Karpas-422 (cell line): Measurements from ENCODE around the gene NMNAT3. TPM values are rescaled to one million over a fixed set of nuclear protein-coding genes. Genes with fewer than 3 reads are reported as not detected.

Source experiments
- DNase-seq: peaks from one replicate; pipeline ENCODE4 v3.0.0-alpha.2; 2015
- H2AFZ ChIP-seq: fragments of 200-600 bp; sonication (generic); 2 replicates; pipeline ENCODE4 v1.6.1; 2014; ENCODE audit warnings: antibody characterized with exemption, low read length, mixed read lengths
- H3K27ac ChIP-seq: fragments of 200-600 bp; sonication (generic); 2 replicates; pipeline ENCODE4 v1.5.1; 2014; ENCODE audit warnings: mild to moderate bottlenecking, low read length, moderate library complexity
- H3K27me3 ChIP-seq: fragments of 200-600 bp; sonication (generic); 2 replicates; pipeline ENCODE4 v1.6.1; 2014; ENCODE audit warnings: low read length, mixed read lengths
- H3K36me3 ChIP-seq: fragments of 200-600 bp; sonication (generic); 2 replicates; pipeline ENCODE4 v1.6.1; 2014; ENCODE audit warnings: low read length, mixed read lengths; ENCODE audit not compliant: insufficient read depth
- H3K4me1 ChIP-seq: fragments of 200-600 bp; sonication (generic); 2 replicates; pipeline ENCODE4 v1.6.1; 2014; ENCODE audit warnings: mild to moderate bottlenecking, low read length, mixed read lengths
- H3K4me2 ChIP-seq: fragments of 200-600 bp; sonication (generic); 2 replicates; pipeline ENCODE4 v1.6.1; 2014; ENCODE audit warnings: low read length, low read depth, mild to moderate bottlenecking; ENCODE audit not compliant: poor library complexity, severe bottlenecking
- H3K4me3 ChIP-seq: fragments of 200-600 bp; sonication (generic); 2 replicates; pipeline ENCODE4 v1.5.1; 2014; ENCODE audit warnings: mild to moderate bottlenecking, antibody characterized with exemption, low read length, mixed read lengths
- H3K79me2 ChIP-seq: fragments of 200-600 bp; sonication (generic); 2 replicates; pipeline ENCODE4 v1.6.1; 2014; ENCODE audit warnings: mild to moderate bottlenecking, low read length, mixed read lengths
- H3K9ac ChIP-seq: fragments of 200-600 bp; sonication (generic); 2 replicates; pipeline ENCODE4 v1.6.0; 2014; ENCODE audit warnings: low read length
- H3K9me2 ChIP-seq: fragments of 200-600 bp; sonication (generic), shearing (Covaris generic); replicated peaks from 2 replicates; pipeline ENCODE4 v1.6.0; 2014; ENCODE audit warnings: mild to moderate bottlenecking, low read length, moderate library complexity; ENCODE audit not compliant: insufficient read depth
- H3K9me3 ChIP-seq: fragments of 300-700, 200-600 bp; sonication (generic); 2 replicates; pipeline ENCODE4 v1.6.1; 2014; ENCODE audit warnings: low read length, mixed read lengths
- H4K20me1 ChIP-seq: fragments of 200-600 bp; sonication (generic); 2 replicates; pipeline ENCODE4 v1.6.1; 2014; ENCODE audit warnings: mild to moderate bottlenecking, antibody characterized with exemption, low read length, low read depth; ENCODE audit not compliant: insufficient read depth
- total RNA-seq: library from RNA; depleted of rRNA; stranded (reverse); fragments of >200 nt; shearing (Covaris generic); gene quantifications from 2 replicates; pipeline ENCODE4 v1.2.3, GENCODE V29; 2014; ENCODE audit warnings: low replicate concordance

Gene NMNAT3
- total RNA-seq, 1 experiment from 2014 or later, result not detected

- H3K9ac ChIP-seq, result no peak overlapping the region
- DNase-seq, result no peak
- H3K36me3 ChIP-seq, result no peaks in the 10 kb centered on the region
- H3K4me2 ChIP-seq, result no peak overlapping the region
- H3K9me2 ChIP-seq, result no peaks in the 10 kb centered on the region
- H3K79me2 ChIP-seq, result no peaks in the 10 kb centered on the region
- no peak overlapping the region for H3K4me3 ChIP-seq
- H4K20me1 ChIP-seq, result no peaks in the 10 kb centered on the region
- H2AFZ ChIP-seq, result no peak overlapping the region
- H3K9me3 ChIP-seq, result no peaks in the 10 kb centered on the region
- no peak overlapping the region for H3K27ac ChIP-seq
- H3K4me1 ChIP-seq, result no peaks in the 10 kb centered on the region
- H3K27me3 ChIP-seq, result no peaks in the 10 kb centered on the region
Measured at GRCh38 chr3:139671863-139672646, 5.7 kb downstream of the NMNAT3 start.

- H3K4me2 ChIP-seq, result no peak overlapping the region
- H3K27ac ChIP-seq, result no peak overlapping the region
- H3K9me2 ChIP-seq, result no peaks in the 10 kb centered on the region
- H4K20me1 ChIP-seq, result no peaks in the 10 kb centered on the region
- H3K4me3 ChIP-seq, result no peak overlapping the region
- no peaks in the 10 kb centered on the region for H3K27me3 ChIP-seq
- no peaks in the 10 kb centered on the region for H3K4me1 ChIP-seq
- H3K9me3 ChIP-seq, result no peaks in the 10 kb centered on the region
- H3K79me2 ChIP-seq, result no peaks in the 10 kb centered on the region
- no peaks in the 10 kb centered on the region for H3K36me3 ChIP-seq
- no peak overlapping the region for H3K9ac ChIP-seq
- no peak for DNase-seq
- H2AFZ ChIP-seq, result no peak overlapping the region
Measured at GRCh38 chr3:139671107-139671506, 6.7 kb downstream of the NMNAT3 start.

DNA sequence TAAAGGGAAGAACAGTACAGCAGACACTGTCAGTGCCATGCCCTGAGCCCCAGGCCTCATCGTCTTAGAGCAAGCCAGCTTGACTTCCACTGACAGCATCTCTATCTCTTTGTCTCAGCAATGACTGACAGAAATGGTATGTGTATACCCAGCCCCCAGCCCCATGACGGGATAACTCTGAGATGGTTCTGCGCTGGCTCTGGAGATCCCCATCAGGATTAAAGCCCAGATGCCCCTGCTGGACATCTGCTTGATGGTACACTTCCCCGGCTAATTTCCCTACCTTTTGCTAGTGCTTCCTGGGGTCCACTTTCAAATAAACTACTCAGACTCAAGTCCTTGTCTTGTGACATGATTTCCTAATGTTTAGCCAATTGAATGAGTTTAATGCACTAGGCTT is 7.6 kb downstream of the NMNAT3 start:
- no peaks in the 10 kb centered on the region for H3K9me3 ChIP-seq
- H3K9me2 ChIP-seq, result no peaks in the 10 kb centered on the region
- no peaks in the 10 kb centered on the region for H3K79me2 ChIP-seq
- no peaks in the 10 kb centered on the region for H3K4me1 ChIP-seq
- H3K4me3 ChIP-seq, result no peak overlapping the region
- DNase-seq, result no peak
- no peak overlapping the region for H3K9ac ChIP-seq
- no peaks in the 10 kb centered on the region for H3K27me3 ChIP-seq
- H2AFZ ChIP-seq, result no peak overlapping the region
- no peak overlapping the region for H3K27ac ChIP-seq
- H4K20me1 ChIP-seq, result no peaks in the 10 kb centered on the region
- no peaks in the 10 kb centered on the region for H3K36me3 ChIP-seq
- no peak overlapping the region for H3K4me2 ChIP-seq

DNA sequence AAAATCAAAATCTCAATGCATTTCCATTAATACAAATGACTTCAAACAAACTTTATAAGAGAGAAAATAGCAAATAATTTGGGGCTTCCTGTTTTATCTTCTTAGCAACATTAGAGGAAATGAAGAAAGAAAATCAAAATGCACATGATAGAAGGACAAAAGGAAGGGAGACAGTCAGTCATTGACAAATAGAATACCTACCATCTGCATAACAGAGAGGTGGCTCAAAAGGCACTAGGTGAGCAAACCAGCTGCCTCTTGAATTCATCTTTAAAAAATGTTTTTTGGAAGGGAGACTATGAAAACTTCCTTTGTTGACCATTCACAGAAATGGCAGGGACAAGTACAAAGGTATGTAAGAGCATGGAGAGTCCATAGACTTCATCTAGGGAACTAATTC is 9.4 kb downstream of the NMNAT3 start:
- H4K20me1 ChIP-seq, result no peaks in the 10 kb centered on the region
- H3K27me3 ChIP-seq, result no peaks in the 10 kb centered on the region
- no peak overlapping the region for H3K4me2 ChIP-seq
- no peak overlapping the region for H2AFZ ChIP-seq
- DNase-seq, result no peak
- no peaks in the 10 kb centered on the region for H3K79me2 ChIP-seq
- H3K27ac ChIP-seq, result no peak overlapping the region
- no peaks in the 10 kb centered on the region for H3K9me2 ChIP-seq
- H3K4me3 ChIP-seq, result no peak overlapping the region
- no peak overlapping the region for H3K9ac ChIP-seq
- no peaks in the 10 kb centered on the region for H3K4me1 ChIP-seq
- no peaks in the 10 kb centered on the region for H3K9me3 ChIP-seq
- H3K36me3 ChIP-seq, result no peaks in the 10 kb centered on the region

DNA sequence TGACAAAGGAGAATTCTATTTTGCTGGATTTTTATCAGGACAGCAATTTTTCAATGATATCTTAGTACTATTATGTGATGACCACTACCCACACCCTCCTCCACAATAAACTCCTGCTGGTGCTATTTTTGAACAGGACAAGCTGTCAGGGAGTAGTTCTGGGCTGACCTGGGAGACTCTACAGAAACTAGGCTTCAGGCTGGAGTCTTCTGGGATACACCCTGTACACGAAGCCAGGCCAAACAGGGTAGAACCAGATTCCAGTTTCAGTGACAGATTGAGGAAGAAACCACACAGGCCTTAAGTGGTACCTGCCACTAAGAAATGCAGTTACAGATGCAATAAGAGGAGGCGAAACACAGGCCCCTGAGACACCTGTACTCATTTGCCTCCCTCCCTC is 12.8 kb downstream of the NMNAT3 start:
- no peaks in the 10 kb centered on the region for H3K36me3 ChIP-seq
- H3K4me3 ChIP-seq, result no peak overlapping the region
- H3K4me2 ChIP-seq, result no peak overlapping the region
- no peak overlapping the region for H3K9ac ChIP-seq
- no peaks in the 10 kb centered on the region for H4K20me1 ChIP-seq
- no peak overlapping the region for H2AFZ ChIP-seq
- H3K27ac ChIP-seq, result no peak overlapping the region
- H3K4me1 ChIP-seq, result no peaks in the 10 kb centered on the region
- no peaks in the 10 kb centered on the region for H3K27me3 ChIP-seq
- H3K79me2 ChIP-seq, result no peaks in the 10 kb centered on the region
- no peak for DNase-seq
- no peaks in the 10 kb centered on the region for H3K9me3 ChIP-seq
- no peaks in the 10 kb centered on the region for H3K9me2 ChIP-seq

DNA sequence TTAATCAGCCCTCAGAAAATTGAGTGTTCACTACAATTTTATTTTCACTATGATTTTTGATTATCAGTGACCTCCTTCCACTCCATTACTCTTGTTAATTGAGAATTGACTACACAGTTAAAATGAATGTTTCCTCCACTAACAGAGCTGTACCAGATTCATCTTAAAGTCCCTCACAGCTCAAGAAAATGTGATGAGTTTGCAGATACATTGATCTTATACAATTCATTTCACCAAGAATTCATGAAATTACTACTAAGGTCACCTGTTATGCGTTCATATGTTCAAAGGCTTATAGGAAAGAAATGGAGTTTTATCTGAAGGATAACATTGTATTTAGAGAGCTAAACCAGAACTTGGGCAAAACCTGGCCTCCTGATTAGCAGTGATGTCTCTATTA is 17.5 kb downstream of the NMNAT3 start:
- no peaks in the 10 kb centered on the region for H3K9me2 ChIP-seq
- H3K36me3 ChIP-seq, result no peaks in the 10 kb centered on the region
- H3K4me2 ChIP-seq, result no peak overlapping the region
- no peak overlapping the region for H2AFZ ChIP-seq
- no peak overlapping the region for H3K9ac ChIP-seq
- no peaks in the 10 kb centered on the region for H3K27me3 ChIP-seq
- H3K4me1 ChIP-seq, result no peaks in the 10 kb centered on the region
- no peaks in the 10 kb centered on the region for H3K9me3 ChIP-seq
- no peak for DNase-seq
- H3K27ac ChIP-seq, result no peak overlapping the region
- no peaks in the 10 kb centered on the region for H4K20me1 ChIP-seq
- no peak overlapping the region for H3K4me3 ChIP-seq
- no peaks in the 10 kb centered on the region for H3K79me2 ChIP-seq

DNA sequence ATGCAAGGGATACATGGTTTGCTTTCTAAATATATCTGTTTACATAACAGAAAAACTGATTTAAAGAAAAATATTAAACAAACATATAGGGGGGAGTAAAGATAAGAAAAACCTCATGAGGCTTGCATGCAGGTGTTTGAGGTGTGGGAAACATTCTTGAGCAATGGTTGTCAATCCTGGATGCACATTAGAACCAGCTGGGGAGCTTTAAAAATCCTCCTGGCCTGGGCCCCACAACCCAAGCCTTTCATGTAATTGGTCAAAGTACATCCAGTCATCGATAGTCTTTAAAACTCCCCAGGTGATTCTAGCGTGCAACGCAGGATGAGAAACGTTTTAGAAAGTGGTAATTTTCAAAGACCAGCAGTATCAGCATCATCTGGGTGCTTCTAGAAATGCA is 18.3 kb downstream of the NMNAT3 start:
- Histone ChIP-seq H3K27ac (no peak overlapping the region), H3K4me1 (no peaks in the 10 kb centered on the region), H3K4me3 (no peak overlapping the region), H3K4me2 (no peak overlapping the region), H2AFZ (no peak overlapping the region), H3K9ac (no peak overlapping the region), H3K27me3 (no peaks in the 10 kb centered on the region), H4K20me1 (no peaks in the 10 kb centered on the region), H3K9me3 (no peaks in the 10 kb centered on the region), H3K36me3 (no peaks in the 10 kb centered on the region), H3K79me2 (no peaks in the 10 kb centered on the region), H3K9me2 (no peaks in the 10 kb centered on the region)
- DNase-seq, result no peak

DNA sequence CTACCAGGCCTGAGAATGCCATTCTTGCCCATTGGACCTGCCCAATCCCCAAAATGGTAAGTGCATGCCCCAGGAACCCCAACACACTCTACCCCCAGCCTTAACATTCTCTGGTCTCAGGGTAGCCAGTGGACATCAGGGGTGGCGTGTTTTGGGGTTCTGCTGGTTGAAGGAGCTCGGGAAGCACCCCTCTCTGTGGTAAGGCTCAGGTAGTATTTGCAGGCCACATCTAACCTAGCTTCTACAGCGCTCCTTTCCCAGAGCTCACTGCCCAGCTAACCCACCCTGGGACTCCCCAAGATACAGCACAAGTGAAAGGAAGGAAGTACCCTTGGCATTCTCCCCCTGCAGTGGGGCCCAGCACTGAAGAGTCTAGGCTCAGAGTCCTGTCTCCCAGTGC is 19.8 kb downstream of the NMNAT3 start:
- Histone ChIP-seq H2AFZ (no peak overlapping the region), H3K9me3 (no peaks in the 10 kb centered on the region), H3K27ac (no peak overlapping the region), H3K9me2 (no peaks in the 10 kb centered on the region), H3K79me2 (no peaks in the 10 kb centered on the region), H3K27me3 (no peaks in the 10 kb centered on the region), H3K36me3 (no peaks in the 10 kb centered on the region), H3K4me1 (no peaks in the 10 kb centered on the region), H4K20me1 (no peaks in the 10 kb centered on the region), H3K9ac (no peak overlapping the region), H3K4me3 (no peak overlapping the region), H3K4me2 (no peak overlapping the region)
- no peak for DNase-seq
